LNCAP (cell line): ENCODE measurements around the gene HSPA1B.

ENCODE experiments used
- TF ChIP-seq, protein P1 (sequence below): fragments of 450-650 bp; IDR thresholded peaks from 2 replicates; pipeline ENCODE4 v1.5.1; 2017; ENCODE audit warnings: mild to moderate bottlenecking

HSPA1B gene

DNA sequence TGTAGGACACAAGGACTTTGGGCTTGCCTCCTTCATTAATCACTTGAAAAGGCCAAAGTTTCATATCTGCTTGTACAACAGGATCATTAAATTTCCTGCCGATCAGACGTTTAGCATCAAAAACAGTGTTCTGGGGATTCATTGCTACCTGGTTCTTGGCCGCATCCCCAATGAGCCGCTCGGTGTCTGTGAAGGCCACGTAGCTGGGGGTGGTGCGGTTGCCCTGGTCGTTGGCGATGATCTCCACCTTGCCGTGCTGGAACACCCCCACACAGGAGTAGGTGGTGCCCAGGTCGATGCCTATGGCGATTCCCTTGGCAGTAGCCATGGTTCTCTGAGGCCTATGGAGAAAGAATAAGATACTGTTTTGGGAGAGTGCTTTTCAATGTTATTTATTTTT, 15.9 kb upstream of the HSPA1B start:
- TF ChIP-seq, protein P1, sequence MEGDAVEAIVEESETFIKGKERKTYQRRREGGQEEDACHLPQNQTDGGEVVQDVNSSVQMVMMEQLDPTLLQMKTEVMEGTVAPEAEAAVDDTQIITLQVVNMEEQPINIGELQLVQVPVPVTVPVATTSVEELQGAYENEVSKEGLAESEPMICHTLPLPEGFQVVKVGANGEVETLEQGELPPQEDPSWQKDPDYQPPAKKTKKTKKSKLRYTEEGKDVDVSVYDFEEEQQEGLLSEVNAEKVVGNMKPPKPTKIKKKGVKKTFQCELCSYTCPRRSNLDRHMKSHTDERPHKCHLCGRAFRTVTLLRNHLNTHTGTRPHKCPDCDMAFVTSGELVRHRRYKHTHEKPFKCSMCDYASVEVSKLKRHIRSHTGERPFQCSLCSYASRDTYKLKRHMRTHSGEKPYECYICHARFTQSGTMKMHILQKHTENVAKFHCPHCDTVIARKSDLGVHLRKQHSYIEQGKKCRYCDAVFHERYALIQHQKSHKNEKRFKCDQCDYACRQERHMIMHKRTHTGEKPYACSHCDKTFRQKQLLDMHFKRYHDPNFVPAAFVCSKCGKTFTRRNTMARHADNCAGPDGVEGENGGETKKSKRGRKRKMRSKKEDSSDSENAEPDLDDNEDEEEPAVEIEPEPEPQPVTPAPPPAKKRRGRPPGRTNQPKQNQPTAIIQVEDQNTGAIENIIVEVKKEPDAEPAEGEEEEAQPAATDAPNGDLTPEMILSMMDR: no peak

DNA sequence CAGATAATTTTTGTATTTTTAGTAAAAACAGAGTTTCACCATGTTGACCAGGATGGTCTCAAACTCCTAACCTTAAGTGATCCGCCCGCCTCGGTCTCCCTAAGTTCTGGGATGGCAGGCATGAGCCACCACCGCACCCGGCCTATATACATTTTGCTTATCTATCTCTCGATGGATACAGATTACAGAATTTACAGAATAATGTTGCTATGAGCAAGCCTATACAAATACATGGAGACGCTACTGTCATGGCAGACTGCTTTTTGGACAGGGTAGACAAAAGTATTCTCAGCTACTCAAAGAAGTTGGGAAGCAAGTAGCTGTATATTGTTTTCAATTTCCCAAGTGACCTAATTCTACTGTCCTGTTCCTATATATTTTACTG, 14.1 kb upstream of the HSPA1B start:
- TF ChIP-seq, protein P1: no peak

DNA sequence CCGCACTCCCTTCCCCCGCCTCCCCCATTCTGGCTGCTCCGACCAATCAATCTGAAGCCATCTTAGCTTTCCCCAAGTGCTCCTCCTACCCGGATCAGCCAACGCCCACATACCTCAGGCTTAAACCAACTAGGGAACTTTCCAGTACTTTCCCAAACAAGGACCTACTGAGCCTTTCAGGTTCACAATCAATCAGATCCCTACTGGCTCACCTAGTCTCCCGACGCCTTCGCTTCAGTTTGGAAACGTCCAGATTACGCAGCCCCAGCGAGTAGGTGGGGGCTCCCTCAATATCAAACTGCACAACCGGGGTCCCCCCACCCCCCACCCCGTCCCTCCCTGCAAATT, 12.9 kb upstream of the HSPA1B start:
- TF ChIP-seq, protein P1: no peak

DNA sequence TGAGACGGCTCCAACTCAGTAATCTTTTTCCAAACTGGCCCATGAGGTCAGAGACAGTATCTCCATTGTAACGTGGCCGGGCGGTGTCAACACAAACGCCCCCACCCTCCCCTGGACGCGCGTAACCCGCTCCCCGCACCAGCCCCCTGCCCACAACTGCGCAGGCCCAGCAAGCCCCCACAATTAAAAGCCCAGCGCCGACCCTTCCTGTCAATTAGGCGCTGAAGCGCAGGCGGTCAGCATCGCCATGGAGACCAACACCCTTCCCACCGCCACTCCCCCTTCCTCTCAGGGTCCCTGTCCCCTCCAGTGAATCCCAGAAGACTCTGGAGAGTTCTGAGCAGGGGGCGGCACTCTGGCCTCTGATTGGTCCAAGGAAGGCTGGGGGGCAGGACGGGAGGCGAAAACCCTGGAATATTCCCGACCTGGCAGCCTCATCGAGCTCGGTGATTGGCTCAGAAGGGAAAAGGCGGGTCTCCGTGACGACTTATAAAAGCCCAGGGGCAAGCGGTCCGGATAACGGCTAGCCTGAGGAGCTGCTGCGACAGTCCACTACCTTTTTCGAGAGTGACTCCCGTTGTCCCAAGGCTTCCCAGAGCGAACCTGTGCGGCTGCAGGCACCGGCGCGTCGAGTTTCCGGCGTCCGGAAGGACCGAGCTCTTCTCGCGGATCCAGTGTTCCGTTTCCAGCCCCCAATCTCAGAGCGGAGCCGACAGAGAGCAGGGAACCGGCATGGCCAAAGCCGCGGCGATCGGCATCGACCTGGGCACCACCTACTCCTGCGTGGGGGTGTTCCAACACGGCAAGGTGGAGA, 12.3 kb upstream of the HSPA1B start, which contains the start of the genes HSPA1A and HSPA1L:
TSS of gene HSPA1A (plus strand) at position 519 of the 814 bp plus-strand sequence. CDS start at position 733, 214 bp downstream.
TSS of gene HSPA1L (minus strand) at position 259 of the 814 bp plus-strand sequence. CDS start 3,311 bp downstream, outside the sequence.
- TF ChIP-seq, protein P1: no peak

DNA sequence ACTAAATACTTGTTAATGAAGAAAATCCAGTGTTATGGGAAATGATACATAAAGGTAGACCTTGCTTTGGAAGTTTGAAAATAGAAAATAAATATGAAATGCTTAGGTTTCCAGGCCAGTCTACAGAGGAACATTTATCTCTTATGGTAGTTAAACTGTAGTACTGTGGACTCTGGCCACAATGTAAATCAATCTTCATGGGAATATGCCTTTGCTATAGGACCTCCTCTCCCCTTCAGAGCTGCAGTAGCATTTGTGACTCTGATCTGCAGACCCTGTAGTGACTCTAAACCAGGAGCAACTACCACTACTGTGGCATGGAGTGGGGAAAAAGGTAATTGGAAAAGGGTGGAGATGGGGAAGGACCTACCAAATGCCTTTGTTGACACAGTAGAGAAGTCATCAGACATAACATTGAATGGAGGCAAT, 7.7 kb upstream of the HSPA1B start:
- TF ChIP-seq, protein P1: no peak

DNA sequence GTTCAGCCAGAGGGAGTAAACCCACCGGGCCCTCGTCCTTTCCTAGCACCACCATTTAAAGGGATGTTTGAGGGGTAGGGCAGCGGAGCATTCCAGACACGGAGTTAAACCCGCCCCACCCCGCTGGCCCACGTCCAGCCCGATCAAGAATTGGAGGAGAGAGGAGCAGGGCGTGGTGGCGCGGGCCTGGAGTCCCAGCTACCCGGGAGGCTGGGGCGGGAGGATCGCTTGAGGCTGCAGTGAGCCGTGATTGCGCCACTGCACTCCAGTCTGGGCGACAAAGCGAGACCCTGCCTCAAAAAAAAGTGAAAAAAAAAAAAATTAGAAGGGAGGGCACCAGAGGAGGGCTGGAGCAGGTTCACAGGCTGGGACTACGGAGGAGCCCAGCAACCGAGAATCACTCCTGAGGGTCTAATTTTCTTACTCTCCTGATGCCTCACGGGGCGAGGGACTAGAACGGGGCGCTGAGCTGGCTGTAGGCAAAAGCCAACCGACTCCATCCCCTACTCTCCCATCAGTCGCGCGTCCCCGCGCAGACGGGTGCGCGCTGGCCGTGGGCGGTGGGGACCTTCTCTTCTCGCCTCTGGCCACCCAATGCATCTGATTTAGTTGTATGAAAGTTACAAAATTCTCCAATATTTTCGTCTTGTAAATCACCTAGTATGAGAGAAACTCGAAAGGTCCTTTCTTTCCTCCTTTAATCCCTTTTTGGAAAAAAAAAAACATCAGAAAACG, 6.1 kb upstream of the HSPA1B start:
- TF ChIP-seq, protein P1: no peak

DNA sequence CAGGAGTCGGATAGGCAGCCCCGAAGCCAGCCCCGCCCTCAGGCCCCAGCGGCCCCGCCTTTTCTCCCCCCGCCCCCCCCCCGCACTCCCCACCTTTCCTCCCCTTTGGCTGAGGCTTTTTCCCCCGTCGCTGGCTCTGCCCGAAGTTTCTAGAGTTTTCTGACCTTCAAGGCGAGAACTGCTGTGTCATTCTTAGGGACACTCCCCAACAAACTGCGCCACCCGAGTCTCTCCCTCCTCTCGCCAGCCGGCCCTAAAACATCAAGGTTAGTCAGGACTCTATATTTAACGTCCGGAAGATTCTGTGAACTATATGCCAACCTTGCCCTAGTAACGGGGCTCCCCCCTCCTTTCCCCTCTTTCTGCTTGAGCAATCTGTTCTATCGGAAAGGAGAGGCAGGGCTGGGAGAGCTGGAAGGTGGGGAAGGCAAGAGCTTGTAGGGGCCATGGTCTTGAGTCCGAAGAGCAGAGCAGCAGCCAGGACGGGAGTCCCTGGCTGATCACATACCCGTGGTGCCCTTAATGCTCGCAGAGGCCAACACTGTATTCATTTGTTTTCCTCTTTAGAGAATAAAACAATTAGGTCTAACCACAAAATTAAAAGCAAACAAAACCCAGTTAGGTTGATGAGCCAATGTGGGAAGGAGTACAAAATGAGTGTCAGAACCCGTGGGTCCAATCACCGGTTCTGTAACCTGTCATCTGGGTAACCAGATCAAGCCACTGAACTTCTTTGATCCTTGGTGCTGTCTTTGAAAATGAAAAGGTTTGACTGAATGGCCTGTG, 5.3 kb upstream of the HSPA1B start:
- TF ChIP-seq, protein P1: no peak
